ENCODE measurements around the gene C9orf153.
A peak's percentile ranks its signal among the peaks of the same experiment; 100 is the strongest.
"Not testable (repeated sequence)": the region's sequence is repeated elsewhere in the genome, so short reads cannot be mapped to it uniquely, and the experiment has no call there.

Gene C9orf153

GRCh38 chr9:86202338-86202882 lies 57.0 kb downstream of the C9orf153 start:
- ChIA-PET POLR2A (no interaction called here), CTCF (interaction anchor here (0.6 to 2.7 kb wide), 10 partner anchors 8 to 438 kb away, joined by 3 to 7 read pairs (median 4); no protein-coding TSS in a partner anchor)
- TF ChIP-seq PKNOX1 (IDR thresholded peaks at IDR 0.05): 0 out of 2 replicates have a peak, but pooled peaks have one; percentile 26
- no peak for TF ChIP-seq ARNT (IDR thresholded peaks at IDR 0.05)
- DNase-seq (ENCODE audit: extremely low spot score): peak; percentile 72

GRCh38 chr9:86201474-86202337 lies 57.8 kb downstream of the C9orf153 start:
- ChIA-PET CTCF (interaction anchor here (0.6 to 2.7 kb wide), 10 partner anchors 9 to 438 kb away, joined by 3 to 7 read pairs (median 4); no protein-coding TSS in a partner anchor), POLR2A (no interaction called here)
- DNase-seq (ENCODE audit: extremely low spot score): no peak
- TF ChIP-seq TARDBP (IDR thresholded peaks at IDR 0.05) (no peak), ZNF384 (IDR thresholded peaks at IDR 0.05) (no peak)

GRCh38 chr9:86200599-86201162 lies 58.8 kb downstream of the C9orf153 start:
- CTCF ChIA-PET: interaction anchor here (1.5 to 2.7 kb wide), 2 partner anchors 39 to 75 kb away, joined by 4 to 7 read pairs; no protein-coding TSS in a partner anchor
- TF ChIP-seq ELF4 (IDR thresholded peaks at IDR 0.05) (no peak), NFRKB (IDR thresholded peaks at IDR 0.05) (no peak), FOXA1 (IDR thresholded peaks at IDR 0.05) (no peak), FOXM1 (IDR thresholded peaks at IDR 0.05; ENCODE audit: borderline replicate concordance) (no peak), HDGF (IDR thresholded peaks at IDR 0.05; ENCODE audit: borderline replicate concordance) (no peak), SUZ12 (IDR thresholded peaks at IDR 0.05) (no peak), TARDBP (IDR thresholded peaks at IDR 0.05) (no peak), CTBP1 (IDR thresholded peaks at IDR 0.05; ENCODE audit: borderline replicate concordance) (no peak), PKNOX1 (IDR thresholded peaks at IDR 0.05) (no peak), BHLHE40 (IDR thresholded peaks at IDR 0.05; ENCODE audit: borderline replicate concordance) (no peak), LEF1 (IDR thresholded peaks at IDR 0.05; ENCODE audit: borderline replicate concordance) (no peak), SP1 (IDR thresholded peaks at IDR 0.05) (no peak), ZNF384 (IDR thresholded peaks at IDR 0.05) (no peak), ARNT (IDR thresholded peaks at IDR 0.05) (no peak)
- no peak for DNase-seq (ENCODE audit: extremely low spot score)
- POLR2A ChIA-PET: no interaction called here

GRCh38 chr9:86193088-86193487 lies 66.4 kb downstream of the C9orf153 start:
- no peak for TF ChIP-seq NFRKB (IDR thresholded peaks at IDR 0.05)
- TF ChIP-seq CTBP1 (IDR thresholded peaks at IDR 0.05; ENCODE audit: borderline replicate concordance): no peak
- no peak for TF ChIP-seq FOXA1 (IDR thresholded peaks at IDR 0.05)
- TF ChIP-seq HDGF (IDR thresholded peaks at IDR 0.05; ENCODE audit: borderline replicate concordance): no peak
- no peak for TF ChIP-seq FOXK2 (IDR thresholded peaks at IDR 0.05)
- no peak for TF ChIP-seq SUZ12 (IDR thresholded peaks at IDR 0.05)
- no peak for TF ChIP-seq FOXM1 (IDR thresholded peaks at IDR 0.05; ENCODE audit: borderline replicate concordance)
- TF ChIP-seq ARNT (IDR thresholded peaks at IDR 0.05): no peak
- TF ChIP-seq SP1 (IDR thresholded peaks at IDR 0.05): no peak
- no peak for TF ChIP-seq LEF1 (IDR thresholded peaks at IDR 0.05; ENCODE audit: borderline replicate concordance)
- TF ChIP-seq ELF4 (IDR thresholded peaks at IDR 0.05): no peak
- no peak for TF ChIP-seq PKNOX1 (IDR thresholded peaks at IDR 0.05)
- TF ChIP-seq ZNF384 (IDR thresholded peaks at IDR 0.05): no peak
- no peak for TF ChIP-seq BHLHE40 (IDR thresholded peaks at IDR 0.05; ENCODE audit: borderline replicate concordance)
- no peak for TF ChIP-seq L3MBTL2 (conservative IDR thresholded peaks at IDR 0.05)
- POLR2A ChIA-PET: no interaction called here
- CTCF ChIA-PET: no interaction called here
- DNase-seq (ENCODE audit: extremely low spot score): no peak

- POLR2A ChIA-PET; DNase-seq (ENCODE audit: extremely low spot score): not testable (repeated sequence)
- CTCF ChIA-PET: interaction anchor here (0.6 kb wide), 1 partner anchor 81 kb away, joined by 6 read pairs; no protein-coding TSS in a partner anchor
Measured at GRCh38 chr9:86190700-86191099, 68.8 kb downstream of the C9orf153 start.

GRCh38 chr9:86187121-86187520 lies 72.3 kb downstream of the C9orf153 start:
- TF ChIP-seq ZNF384 (IDR thresholded peaks at IDR 0.05): no peak
- TF ChIP-seq FOXK2 (IDR thresholded peaks at IDR 0.05): no peak
- no peak for TF ChIP-seq ELF4 (IDR thresholded peaks at IDR 0.05)
- no peak for TF ChIP-seq NFRKB (IDR thresholded peaks at IDR 0.05)
- TF ChIP-seq FOXM1 (IDR thresholded peaks at IDR 0.05; ENCODE audit: borderline replicate concordance): no peak
- TF ChIP-seq PKNOX1 (IDR thresholded peaks at IDR 0.05): no peak
- TF ChIP-seq L3MBTL2 (conservative IDR thresholded peaks at IDR 0.05): no peak
- no peak for TF ChIP-seq ARNT (IDR thresholded peaks at IDR 0.05)
- TF ChIP-seq TARDBP (IDR thresholded peaks at IDR 0.05): no peak
- no peak for TF ChIP-seq CTBP1 (IDR thresholded peaks at IDR 0.05; ENCODE audit: borderline replicate concordance)
- no peak for TF ChIP-seq BHLHE40 (IDR thresholded peaks at IDR 0.05; ENCODE audit: borderline replicate concordance)
- no peak for TF ChIP-seq LEF1 (IDR thresholded peaks at IDR 0.05; ENCODE audit: borderline replicate concordance)
- no peak for TF ChIP-seq HDGF (IDR thresholded peaks at IDR 0.05; ENCODE audit: borderline replicate concordance)
- no peak for TF ChIP-seq FOXA1 (IDR thresholded peaks at IDR 0.05)
- no peak for TF ChIP-seq SP1 (IDR thresholded peaks at IDR 0.05)
- POLR2A ChIA-PET: no interaction called here
- CTCF ChIA-PET: no interaction called here
- no peak for DNase-seq (ENCODE audit: extremely low spot score)
